Fibroblast of mammary gland (primary cell): ENCODE data around the gene TMEFF1.

Experiments used
- DNase-seq: peaks from one replicate; pipeline ENCODE4 v3.0.0-alpha.2; 2010; ENCODE audit warnings: low read depth
- H3K4me3 ChIP-seq: 2 replicates; pipeline ENCODE4 v1.5.1; 2011; ENCODE audit warnings: low read depth, mild to moderate bottlenecking, low read length, moderate library complexity; ENCODE audit not compliant: control insufficient read depth
- TF ChIP-seq, protein P1 (sequence below): conservative IDR thresholded peaks from 2 replicates; pipeline ENCODE4 v1.5.1; 2011; ENCODE audit warnings: low read depth, low read length, inconsistent platforms; ENCODE audit not compliant: control insufficient read depth, insufficient read depth

Gene TMEFF1

DNA sequence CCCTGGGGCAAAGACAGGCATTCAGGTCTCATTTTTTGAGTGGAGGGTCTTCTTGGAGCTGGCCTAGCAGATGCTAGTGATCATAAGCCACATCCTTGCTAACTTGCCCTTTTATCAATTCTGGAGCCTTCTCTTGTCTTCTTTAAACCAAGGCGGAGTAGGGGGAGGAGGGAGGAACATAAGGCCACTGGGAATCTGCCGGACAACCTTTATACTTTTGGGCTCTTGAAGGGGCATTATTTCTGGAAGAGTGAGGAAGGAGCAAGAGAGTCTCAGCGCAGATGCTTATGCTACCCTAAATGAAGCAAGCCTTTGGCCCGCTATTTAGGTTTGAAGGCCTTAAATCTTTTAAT, 2.0 kb downstream of the TMEFF1 start:
- no peak overlapping the region for H3K4me3 ChIP-seq
- TF ChIP-seq, protein P1, sequence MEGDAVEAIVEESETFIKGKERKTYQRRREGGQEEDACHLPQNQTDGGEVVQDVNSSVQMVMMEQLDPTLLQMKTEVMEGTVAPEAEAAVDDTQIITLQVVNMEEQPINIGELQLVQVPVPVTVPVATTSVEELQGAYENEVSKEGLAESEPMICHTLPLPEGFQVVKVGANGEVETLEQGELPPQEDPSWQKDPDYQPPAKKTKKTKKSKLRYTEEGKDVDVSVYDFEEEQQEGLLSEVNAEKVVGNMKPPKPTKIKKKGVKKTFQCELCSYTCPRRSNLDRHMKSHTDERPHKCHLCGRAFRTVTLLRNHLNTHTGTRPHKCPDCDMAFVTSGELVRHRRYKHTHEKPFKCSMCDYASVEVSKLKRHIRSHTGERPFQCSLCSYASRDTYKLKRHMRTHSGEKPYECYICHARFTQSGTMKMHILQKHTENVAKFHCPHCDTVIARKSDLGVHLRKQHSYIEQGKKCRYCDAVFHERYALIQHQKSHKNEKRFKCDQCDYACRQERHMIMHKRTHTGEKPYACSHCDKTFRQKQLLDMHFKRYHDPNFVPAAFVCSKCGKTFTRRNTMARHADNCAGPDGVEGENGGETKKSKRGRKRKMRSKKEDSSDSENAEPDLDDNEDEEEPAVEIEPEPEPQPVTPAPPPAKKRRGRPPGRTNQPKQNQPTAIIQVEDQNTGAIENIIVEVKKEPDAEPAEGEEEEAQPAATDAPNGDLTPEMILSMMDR: no peak
- no peak for DNase-seq

DNA sequence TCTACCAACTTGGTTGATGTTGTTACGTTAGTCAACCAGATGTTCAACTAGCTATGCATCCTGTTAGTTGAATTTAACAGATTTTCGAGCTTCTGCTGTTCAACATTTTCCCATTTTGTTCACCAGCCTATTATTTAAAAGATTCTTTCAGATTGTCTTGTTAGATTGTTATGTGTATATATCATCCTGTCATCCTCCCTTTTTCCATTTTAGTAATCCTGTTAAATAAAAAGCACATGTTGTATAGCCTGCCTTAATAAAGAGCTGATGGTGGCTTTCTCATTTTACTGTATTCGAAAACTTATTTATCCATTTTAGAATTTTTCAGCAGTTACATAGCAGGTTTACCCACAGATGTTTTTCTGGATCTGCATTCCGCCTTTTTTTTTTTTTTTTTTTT, 4.3 kb downstream of the TMEFF1 start:
- no peak overlapping the region for H3K4me3 ChIP-seq
- TF ChIP-seq, protein P1: no peak
- DNase-seq: no peak

DNA sequence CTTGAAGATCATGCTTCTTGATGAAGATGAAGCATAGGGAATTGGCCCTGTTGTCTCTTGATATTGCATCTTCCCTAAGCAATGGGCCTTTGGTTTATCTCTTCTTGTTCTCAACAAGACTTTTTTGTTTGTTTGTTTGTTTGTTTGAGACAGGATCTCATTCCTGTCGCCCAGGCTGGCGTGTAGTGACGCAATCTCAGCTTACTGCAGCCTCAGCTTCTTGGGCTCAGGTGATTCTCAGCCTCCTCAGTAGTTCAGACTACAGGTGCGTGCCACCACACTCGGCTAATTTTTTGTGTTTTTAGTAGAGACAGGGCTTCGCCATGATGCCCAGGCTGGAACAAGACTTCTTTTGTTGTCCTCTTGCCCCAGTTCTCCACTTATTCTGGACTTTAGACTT, 5.2 kb downstream of the TMEFF1 start:
- no peak overlapping the region for H3K4me3 ChIP-seq
- TF ChIP-seq, protein P1: no peak
- DNase-seq: no peak

DNA sequence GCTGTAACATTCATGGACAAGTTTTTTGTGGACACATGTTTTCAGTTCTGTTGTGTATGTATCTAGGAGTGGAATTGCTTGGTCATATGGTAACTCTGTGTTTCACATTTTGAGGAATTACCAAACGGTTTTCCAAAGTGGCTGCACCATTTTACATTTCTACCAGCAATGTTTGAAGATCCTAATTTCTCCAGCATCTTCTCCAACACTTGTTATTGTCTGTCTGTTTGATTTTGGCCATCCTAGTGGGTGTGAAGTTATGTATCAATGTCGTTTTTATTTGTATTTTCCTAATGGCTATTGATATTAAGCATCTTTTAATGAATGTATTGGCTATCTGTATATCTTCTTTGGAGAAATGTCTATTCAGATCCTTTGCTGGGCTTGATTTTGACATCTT, 6.9 kb downstream of the TMEFF1 start:
- no peak for DNase-seq
- TF ChIP-seq, protein P1: no peak
- H3K4me3 ChIP-seq: no peak overlapping the region

DNA sequence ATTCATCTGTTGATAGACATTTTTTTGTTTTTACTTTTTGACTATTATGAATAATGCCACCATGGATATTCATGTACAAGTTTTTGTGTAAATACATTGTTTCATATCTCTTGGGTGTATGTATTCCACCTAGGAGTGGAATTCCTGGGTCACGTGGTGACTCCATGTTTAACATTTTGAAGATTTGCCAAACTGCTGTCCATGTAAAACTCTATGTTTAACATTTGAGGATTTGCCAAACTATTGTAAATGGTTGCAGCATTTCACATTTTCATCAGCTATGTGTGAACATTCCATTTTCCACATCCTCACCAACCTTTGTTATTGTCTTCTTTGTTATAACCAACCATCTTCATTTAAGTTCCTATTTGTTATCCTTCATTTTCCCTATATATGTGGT, 12.2 kb downstream of the TMEFF1 start:
- TF ChIP-seq, protein P1: no peak
- H3K4me3 ChIP-seq: no peak overlapping the region
- no peak for DNase-seq

DNA sequence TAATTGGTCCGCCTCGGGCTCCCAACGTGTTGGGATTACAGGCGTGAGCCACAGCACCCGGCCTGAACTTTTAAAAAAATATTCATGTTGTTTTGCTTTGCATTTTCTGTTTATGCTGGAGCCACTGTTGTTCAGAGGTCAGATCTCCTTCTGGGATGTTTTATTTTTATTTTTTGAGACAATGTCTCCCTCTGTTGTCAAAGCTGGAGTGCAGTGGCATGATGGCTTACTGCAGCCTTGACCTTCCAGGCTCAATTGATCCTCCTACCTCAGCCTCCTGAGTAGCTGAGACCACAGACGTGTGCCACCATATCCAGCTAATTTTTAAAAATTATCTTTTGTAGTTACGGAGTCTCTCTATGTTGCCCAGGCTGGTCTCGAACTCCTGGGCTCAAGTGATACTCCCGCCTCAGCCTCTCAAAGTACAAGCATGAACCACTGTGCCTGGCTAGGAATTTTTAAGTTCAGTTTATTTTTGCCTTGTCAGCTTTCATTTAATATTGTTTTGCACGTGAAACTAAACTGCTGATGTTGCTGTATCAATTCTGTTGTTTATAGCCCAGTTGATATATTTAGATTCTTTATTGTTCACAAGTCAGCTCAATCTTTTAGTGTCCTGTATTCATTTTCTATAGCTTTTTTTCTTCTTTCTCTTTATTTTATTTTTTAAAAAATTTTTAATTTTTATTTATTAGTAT, 13.7 kb downstream of the TMEFF1 start:
- no peak overlapping the region for H3K4me3 ChIP-seq
- TF ChIP-seq, protein P1: no peak
- DNase-seq: no peak

DNA sequence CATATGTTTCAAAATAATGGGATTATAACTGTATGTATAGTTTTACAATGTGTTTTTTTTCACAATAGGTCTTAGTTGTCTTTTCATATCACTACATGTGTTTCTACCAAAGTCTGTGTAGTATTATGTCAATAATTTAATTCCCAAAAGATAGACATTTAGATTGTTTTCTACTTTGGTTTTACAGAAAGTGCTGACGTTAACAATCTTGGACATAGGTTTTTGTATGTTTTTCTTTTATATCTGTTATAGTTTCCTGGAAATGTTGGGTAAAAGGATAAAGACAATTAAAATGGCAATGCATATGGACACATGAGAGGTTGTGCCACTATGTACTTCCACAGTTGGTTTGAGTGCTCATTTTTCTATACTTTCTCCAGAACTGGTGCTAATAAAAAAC, 15.2 kb downstream of the TMEFF1 start:
- H3K4me3 ChIP-seq: no peak overlapping the region
- DNase-seq: no peak
- TF ChIP-seq, protein P1: no peak
